Ammon's horn (tissue), 1 donor: ENCODE measurements around the gene ZNF593OS.
A peak's percentile ranks its signal among the peaks of the same experiment; 100 is the strongest.

Experiments
- DNase-seq: peaks from one replicate; pipeline ENCODE4 v3.0.0-alpha.2; 2016; ENCODE audit warnings: low spot score

ZNF593OS gene

GRCh38 chr1:26171084-26172072 is at the start of gene ZNF593OS:
ZNF593OS (minus strand) TSS chr1:26171832; CDS start chr1:26171661, 171 bp downstream.
- DNase-seq: no peak

GRCh38 chr1:26221094-26221493 is 49.5 kb upstream of the ZNF593OS start:
- no peak for DNase-seq

- DNase-seq: peak; percentile 10
Measured at GRCh38 chr1:26220199-26220912, 48.7 kb upstream of the ZNF593OS start.

GRCh38 chr1:26218906-26219494 is 47.4 kb upstream of the ZNF593OS start:
- no peak for DNase-seq

GRCh38 chr1:26215246-26215645 is 43.6 kb upstream of the ZNF593OS start:
- DNase-seq: no peak

- DNase-seq: no peak
Measured at GRCh38 chr1:26213335-26213905, 41.8 kb upstream of the ZNF593OS start.

- DNase-seq: no peak
Measured at GRCh38 chr1:26212726-26213125, 41.1 kb upstream of the ZNF593OS start.

- DNase-seq: no peak
Measured at GRCh38 chr1:26210147-26210870, 38.7 kb upstream of the ZNF593OS start.

GRCh38 chr1:26203642-26204318 is 32.1 kb upstream of the ZNF593OS start:
- DNase-seq: no peak

GRCh38 chr1:26200413-26200812 is 28.8 kb upstream of the ZNF593OS start:
- DNase-seq: no peak

GRCh38 chr1:26197813-26198212 is 26.2 kb upstream of the ZNF593OS start:
- no peak for DNase-seq

GRCh38 chr1:26197301-26197700 is 25.7 kb upstream of the ZNF593OS start:
- no peak for DNase-seq

- no peak for DNase-seq
Measured at GRCh38 chr1:26195805-26196204, 24.2 kb upstream of the ZNF593OS start.

GRCh38 chr1:26191739-26192138 is 20.1 kb upstream of the ZNF593OS start:
- DNase-seq: no peak

- no peak for DNase-seq
Measured at GRCh38 chr1:26190373-26190987, 18.8 kb upstream of the ZNF593OS start, which contains the start of gene CATSPER4. CATSPER4 (plus strand) TSS chr1:26190602; CDS start chr1:26190628, 26 bp downstream.

GRCh38 chr1:26189751-26190275 is 18.2 kb upstream of the ZNF593OS start:
- DNase-seq: no peak

GRCh38 chr1:26189331-26189730 is 17.7 kb upstream of the ZNF593OS start:
- no peak for DNase-seq

GRCh38 chr1:26188477-26188876 is 16.8 kb upstream of the ZNF593OS start:
- no peak for DNase-seq

GRCh38 chr1:26187882-26188281 is 16.2 kb upstream of the ZNF593OS start:
- DNase-seq: no peak

- DNase-seq: no peak
Measured at GRCh38 chr1:26184883-26185282, 13.3 kb upstream of the ZNF593OS start.
